ENCODE measurements around the gene GALR2.

GALR2 gene

DNA sequence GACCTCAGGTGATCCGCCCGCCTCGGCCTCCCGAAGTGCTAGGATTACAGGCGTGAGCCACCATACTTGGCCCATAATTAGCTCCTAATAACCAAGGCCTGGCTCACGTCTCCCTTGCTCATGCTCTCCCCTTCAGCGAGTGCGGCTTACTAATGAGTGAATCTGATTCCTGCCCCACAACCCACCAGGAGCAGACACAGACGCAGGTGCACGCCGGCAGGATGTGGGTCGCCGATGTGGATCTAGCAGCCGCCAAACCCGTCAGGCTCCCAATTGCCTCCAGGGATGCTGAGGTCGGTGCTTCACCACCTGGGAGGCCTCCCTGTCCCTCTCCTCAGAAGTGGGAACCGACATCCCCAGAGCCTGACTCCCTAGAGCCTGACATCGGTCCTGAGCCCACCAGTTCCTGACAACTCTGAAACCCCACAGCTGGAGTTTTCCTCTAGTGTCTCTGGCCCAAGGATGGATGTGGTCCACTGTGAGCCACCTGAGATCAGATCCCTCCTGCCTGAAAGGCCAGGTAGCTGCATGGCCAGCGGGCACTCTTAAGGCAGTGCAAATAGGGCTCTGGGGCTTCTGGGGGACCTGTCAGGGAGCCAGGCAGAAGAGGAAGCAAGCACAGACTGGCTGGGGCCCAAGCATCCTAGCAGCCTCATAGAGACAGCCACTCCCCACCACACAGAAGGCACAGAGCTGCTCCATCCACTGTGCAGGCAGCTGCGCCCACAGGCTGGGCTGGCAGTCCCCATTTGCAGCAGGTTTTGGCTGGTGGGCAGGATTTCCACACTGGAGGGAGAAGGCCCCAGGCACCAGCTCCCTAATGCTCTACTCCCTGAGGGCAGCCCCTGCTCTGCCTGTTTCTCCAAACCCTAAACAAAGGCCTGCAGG lies 18.2 kb downstream of the GALR2 start:
- DNase-seq (ENCODE audit: low read depth): no peak
- no peak overlapping the region for H3K4me3 ChIP-seq (ENCODE audit: low read depth, low read length)
- TF ChIP-seq, protein P1, sequence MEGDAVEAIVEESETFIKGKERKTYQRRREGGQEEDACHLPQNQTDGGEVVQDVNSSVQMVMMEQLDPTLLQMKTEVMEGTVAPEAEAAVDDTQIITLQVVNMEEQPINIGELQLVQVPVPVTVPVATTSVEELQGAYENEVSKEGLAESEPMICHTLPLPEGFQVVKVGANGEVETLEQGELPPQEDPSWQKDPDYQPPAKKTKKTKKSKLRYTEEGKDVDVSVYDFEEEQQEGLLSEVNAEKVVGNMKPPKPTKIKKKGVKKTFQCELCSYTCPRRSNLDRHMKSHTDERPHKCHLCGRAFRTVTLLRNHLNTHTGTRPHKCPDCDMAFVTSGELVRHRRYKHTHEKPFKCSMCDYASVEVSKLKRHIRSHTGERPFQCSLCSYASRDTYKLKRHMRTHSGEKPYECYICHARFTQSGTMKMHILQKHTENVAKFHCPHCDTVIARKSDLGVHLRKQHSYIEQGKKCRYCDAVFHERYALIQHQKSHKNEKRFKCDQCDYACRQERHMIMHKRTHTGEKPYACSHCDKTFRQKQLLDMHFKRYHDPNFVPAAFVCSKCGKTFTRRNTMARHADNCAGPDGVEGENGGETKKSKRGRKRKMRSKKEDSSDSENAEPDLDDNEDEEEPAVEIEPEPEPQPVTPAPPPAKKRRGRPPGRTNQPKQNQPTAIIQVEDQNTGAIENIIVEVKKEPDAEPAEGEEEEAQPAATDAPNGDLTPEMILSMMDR (IDR thresholded peaks at IDR 0.05; ENCODE audit: low read depth, low read length, missing control alignments): no peak

DNA sequence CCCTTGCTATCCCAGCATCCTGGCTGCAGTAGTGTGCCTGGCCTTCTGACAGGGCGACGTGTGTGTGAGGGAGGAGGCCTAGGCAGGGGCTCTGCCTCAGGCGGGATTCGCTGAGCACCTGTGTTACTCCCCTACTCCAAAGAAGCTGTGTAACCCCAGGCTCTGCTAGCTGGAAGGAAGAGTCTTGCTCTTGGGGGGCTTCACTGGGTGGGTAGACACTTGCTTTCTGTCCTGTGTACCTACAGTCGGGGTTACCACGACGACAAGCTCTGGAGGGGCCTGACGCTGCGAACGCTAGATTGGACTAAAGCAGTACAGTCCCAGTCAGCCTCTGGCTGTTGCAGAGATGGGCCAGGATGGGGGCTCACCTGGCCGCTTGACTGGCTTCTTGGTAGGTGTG lies 19.5 kb downstream of the GALR2 start:
- no peak for DNase-seq (ENCODE audit: low read depth)
- H3K4me3 ChIP-seq (ENCODE audit: low read depth, low read length): no peak overlapping the region
- TF ChIP-seq, protein P1 (IDR thresholded peaks at IDR 0.05; ENCODE audit: low read depth, low read length, missing control alignments): no peak

DNA sequence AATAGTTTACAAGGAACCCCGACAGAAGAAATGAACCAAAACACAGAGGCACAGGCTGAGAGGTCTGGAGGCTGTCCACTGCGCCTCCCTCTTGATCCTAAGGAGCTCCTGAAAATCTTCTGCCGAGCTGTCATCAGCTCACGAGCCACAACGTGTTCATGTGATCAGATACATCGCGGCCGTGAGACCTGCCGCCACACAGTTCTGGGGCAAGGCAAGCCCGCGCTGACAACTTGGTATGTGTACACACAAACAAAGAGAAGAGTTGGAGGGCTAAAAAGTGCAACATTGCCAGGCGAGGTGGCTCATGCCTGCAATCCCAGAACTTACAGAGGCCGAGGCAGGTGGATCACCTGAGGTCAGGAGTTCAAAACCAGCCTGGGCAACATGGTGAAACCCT lies 21.4 kb downstream of the GALR2 start:
- TF ChIP-seq, protein P1 (IDR thresholded peaks at IDR 0.05; ENCODE audit: low read depth, low read length, missing control alignments): no peak
- no peak overlapping the region for H3K4me3 ChIP-seq (ENCODE audit: low read depth, low read length)
- no peak for DNase-seq (ENCODE audit: low read depth)

DNA sequence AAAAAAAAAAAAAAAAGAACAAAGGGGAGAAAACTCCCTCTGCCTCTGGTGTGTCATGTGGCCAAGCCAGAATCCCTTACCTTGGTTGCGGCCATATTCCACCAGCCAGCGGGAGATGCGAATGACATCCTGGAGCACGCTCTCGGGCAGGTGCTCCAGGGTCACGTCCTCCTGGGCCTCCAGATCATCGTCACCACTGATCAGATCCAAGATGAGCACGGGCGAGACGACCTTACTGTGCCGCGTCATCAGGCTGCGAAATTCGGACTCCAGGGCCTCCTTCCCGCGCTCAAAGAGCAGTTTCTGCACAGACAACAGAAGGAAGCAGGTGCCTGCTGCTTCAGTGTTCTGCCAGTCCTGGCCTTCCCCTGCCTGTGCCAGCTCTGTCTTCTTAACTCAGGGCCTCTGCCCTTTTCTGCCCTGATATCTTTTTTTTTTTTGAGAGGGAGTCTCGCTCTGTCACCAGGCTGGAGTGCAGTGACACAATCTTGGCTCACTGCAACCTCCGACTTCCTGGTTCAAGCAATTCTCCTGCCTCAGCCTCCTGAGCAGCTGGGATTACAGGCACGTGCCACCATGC lies 23.2 kb downstream of the GALR2 start:
- no peak for DNase-seq (ENCODE audit: low read depth)
- TF ChIP-seq, protein P1 (IDR thresholded peaks at IDR 0.05; ENCODE audit: low read depth, low read length, missing control alignments): no peak
- no peak overlapping the region for H3K4me3 ChIP-seq (ENCODE audit: low read depth, low read length)

DNA sequence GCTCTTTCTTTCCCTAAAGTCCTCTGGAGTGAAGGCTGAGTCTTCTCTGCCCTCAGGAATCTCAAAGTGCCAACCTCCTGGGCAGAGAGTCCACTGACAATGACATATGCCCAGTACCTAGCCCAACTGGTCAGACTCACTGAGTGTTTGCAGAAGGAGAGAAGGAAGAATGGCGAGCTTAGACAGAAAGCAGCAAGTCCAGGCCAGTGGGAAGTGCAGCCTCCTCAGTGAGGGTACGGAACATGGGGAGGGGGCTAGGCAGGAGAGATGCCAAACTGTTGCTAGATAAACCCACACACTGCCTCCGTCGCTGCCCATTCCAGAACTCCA lies 28.3 kb downstream of the GALR2 start:
- no peak for DNase-seq (ENCODE audit: low read depth)
- H3K4me3 ChIP-seq (ENCODE audit: low read depth, low read length): peak overlapping the region; percentile 94
- TF ChIP-seq, protein P1 (IDR thresholded peaks at IDR 0.05; ENCODE audit: low read depth, low read length, missing control alignments): no peak

DNA sequence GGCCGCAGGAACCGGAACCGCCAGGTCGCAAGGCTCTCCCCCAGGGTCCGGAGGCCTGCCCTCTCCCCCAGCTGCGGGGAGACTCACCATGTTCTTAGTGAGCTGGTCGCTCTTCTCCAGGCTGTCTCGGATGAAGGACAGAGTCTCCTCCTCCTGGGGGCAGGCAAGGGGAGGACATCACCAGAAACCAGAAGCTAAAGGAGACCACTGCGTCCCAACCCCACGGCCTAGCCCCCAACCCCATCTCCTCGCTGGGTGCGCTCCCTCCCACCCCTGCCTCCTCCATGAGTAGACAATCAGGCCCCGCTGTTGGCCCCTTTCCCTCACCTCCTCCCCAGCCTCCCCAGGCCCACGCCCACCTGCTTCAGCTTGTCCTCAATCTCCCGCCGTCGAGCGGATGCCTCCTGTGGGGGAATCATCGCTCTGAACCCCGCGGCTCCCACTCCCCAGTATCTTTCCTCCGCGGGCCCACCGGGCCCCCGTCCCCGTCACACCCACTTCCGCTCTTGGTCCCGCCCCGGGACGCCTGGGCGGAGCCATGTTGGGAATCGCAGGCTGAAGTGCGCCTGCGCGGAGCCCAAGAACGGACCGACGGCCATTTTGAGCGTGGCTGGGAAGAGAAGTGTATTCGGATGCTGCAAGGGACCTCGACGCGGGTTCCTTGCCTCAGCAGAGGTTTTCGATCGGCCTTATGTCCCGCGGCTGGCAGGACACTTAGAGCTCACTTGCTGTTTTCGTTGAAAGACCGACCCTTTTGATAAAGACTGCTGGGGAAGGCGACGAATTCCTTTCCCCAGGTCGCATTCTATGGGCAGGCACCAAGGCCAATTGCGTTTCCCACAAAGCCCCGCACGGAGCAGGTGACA lies 28.9 kb downstream of the GALR2 start, which contains the start of gene EXOC7:
EXOC7 (minus strand) TSS at position 514 of the 866 bp plus-strand sequence; CDS start at position 419, 95 bp downstream.
- peak; percentile 58 for DNase-seq (ENCODE audit: low read depth)
- TF ChIP-seq, protein P1 (IDR thresholded peaks at IDR 0.05; ENCODE audit: low read depth, low read length, missing control alignments): peak; percentile 13

More for the DNA sequence above, 28.9 kb downstream of the GALR2 start, which contains the start of gene EXOC7:
- peak within 1 kb of the TSS; percentile 94 for H3K4me3 ChIP-seq (ENCODE audit: low read depth, low read length)
